Measurements from ENCODE around the gene ELAPOR2.
"Not testable (repeated sequence)": the region's sequence is repeated elsewhere in the genome, so short reads cannot be mapped to it uniquely, and the experiment has no call there.

DNA sequence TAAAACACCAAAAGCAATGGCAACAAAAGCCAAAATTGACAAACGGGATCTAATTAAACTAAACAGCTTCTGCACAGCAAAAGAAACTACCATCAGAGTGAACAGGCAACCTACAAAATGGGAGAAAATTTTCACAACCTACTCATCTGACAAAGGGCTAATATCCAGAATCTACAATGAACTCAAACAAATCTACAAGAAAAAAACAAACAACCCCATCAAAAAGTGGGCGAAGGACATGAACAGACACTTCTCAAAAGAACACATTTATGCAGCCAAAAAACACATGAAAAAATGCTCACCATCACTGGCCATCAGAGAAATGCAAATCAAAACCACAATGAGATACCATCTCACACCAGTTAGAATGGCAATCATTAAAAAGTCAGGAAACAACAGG lies 14.7 kb downstream of the ELAPOR2 start:
- not testable (repeated sequence) for TF ChIP-seq POLR2A, POLR2AphosphoS5 (IDR thresholded peaks at IDR 0.05)
- TF ChIP-seq, protein P1, sequence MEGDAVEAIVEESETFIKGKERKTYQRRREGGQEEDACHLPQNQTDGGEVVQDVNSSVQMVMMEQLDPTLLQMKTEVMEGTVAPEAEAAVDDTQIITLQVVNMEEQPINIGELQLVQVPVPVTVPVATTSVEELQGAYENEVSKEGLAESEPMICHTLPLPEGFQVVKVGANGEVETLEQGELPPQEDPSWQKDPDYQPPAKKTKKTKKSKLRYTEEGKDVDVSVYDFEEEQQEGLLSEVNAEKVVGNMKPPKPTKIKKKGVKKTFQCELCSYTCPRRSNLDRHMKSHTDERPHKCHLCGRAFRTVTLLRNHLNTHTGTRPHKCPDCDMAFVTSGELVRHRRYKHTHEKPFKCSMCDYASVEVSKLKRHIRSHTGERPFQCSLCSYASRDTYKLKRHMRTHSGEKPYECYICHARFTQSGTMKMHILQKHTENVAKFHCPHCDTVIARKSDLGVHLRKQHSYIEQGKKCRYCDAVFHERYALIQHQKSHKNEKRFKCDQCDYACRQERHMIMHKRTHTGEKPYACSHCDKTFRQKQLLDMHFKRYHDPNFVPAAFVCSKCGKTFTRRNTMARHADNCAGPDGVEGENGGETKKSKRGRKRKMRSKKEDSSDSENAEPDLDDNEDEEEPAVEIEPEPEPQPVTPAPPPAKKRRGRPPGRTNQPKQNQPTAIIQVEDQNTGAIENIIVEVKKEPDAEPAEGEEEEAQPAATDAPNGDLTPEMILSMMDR (IDR thresholded peaks at IDR 0.05) = not testable (repeated sequence)
